ENCODE data around the gene NAPSA. TPM values are rescaled to one million over a fixed set of nuclear protein-coding genes. Genes with fewer than 3 reads are reported as not detected.

The NAPSA gene
- total and polyA plus RNA-seq, 9 of the 15 experiments (the other 6 are each of a cell fraction or from before 2014, with no cell fraction given), result 0.25 to 1.9 (median 0.69) TPM

DNA sequence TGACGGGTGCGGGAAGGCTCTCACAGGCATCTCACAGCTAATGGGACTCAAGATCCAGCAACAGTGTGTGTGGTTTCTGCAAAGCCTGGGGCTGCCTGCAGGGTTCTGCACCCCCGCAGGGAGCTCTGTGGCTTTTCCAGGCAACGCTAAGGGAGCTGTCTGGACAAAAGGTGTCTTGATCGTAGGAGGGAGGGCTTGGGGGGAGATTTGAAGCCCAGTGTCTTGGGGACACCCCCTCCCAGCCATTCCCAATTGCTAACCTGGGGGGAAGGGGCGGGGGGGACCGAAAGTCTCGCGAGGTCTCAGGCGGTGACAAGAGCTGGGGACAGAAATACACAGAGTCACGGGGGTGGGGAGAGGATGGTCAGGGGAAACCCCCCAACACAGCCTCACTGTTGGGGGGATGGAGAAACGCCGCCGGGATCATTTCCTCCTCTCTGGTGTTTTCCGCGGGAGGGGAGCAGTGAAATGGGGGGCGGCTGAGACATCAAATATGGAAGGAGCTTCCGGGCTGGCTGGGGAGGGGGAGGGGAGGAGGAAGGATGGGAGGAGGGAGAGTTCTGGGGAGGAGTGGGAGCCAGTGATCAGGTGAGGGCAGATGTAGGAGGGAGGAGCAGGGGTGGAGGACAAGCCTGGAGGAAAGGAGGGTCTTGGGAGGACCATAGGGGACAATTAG, 49.5 kb downstream of the NAPSA start (continued):
- TF ChIP-seq CREB1 (IDR thresholded peaks at IDR 0.05) (no peak), CREB1 (CRISPR knock-in tag; IDR thresholded peaks at IDR 0.05) (no peak), TCF7L2 (IDR thresholded peaks at IDR 0.05; ENCODE audit: low read depth, low read length) (no peak), HDAC8 (tag; IDR thresholded peaks at IDR 0.05) (no peak), CBX1 (IDR thresholded peaks at IDR 0.05; ENCODE audit: low read depth) (no peak), ZNF232 (CRISPR knock-in tag; IDR thresholded peaks at IDR 0.05) (no peak), ARID1B (IDR thresholded peaks at IDR 0.05) (peak; percentile 44), CBX5 (IDR thresholded peaks at IDR 0.05; ENCODE audit: borderline replicate concordance, low read depth) (no peak), NCOA4 (IDR thresholded peaks at IDR 0.05; ENCODE audit: partially characterized antibody) (peak; percentile 70), TSC22D4 (tag; IDR thresholded peaks at IDR 0.05) (no peak), ZNF146 (CRISPR knock-in tag; IDR thresholded peaks at IDR 0.05; ENCODE audit: unreplicated experiment) (no peak), MAZ (CRISPR knock-in tag; conservative IDR thresholded peaks at IDR 0.05 in 1 of 2, IDR thresholded peaks at IDR 0.05 in 1 of 2) (peak in 1 of 2 experiments; percentile 50; a peak in 1 of 4 replicates), SAFB2 (IDR thresholded peaks at IDR 0.05; ENCODE audit: borderline replicate concordance, low read depth, low read length, severe bottlenecking) (no peak), E2F3 (CRISPR knock-in tag; IDR thresholded peaks at IDR 0.05) (no peak), POU5F1 (IDR thresholded peaks at IDR 0.05; ENCODE audit: borderline replicate concordance, low read depth, low read length, partially characterized antibody) (no peak), FOXK1 (CRISPR knock-in tag; IDR thresholded peaks at IDR 0.05; ENCODE audit: borderline replicate concordance) (no peak), ZNF316 (IDR thresholded peaks at IDR 0.05) (no peak)
- TF ChIP-seq, protein P1, sequence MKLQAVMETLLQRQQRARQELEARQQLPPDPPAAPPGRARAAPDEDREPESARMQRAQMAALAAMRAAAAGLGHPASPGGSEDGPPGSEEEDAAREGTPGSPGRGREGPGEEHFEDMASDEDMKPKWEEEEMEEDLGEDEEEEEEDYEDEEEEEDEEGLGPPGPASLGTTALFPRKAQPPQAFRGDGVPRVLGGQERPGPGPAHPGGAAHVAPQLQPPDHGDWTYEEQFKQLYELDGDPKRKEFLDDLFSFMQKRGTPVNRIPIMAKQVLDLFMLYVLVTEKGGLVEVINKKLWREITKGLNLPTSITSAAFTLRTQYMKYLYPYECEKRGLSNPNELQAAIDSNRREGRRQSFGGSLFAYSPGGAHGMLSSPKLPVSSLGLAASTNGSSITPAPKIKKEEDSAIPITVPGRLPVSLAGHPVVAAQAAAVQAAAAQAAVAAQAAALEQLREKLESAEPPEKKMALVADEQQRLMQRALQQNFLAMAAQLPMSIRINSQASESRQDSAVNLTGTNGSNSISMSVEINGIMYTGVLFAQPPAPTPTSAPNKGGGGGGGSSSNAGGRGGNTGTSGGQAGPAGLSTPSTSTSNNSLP (IDR thresholded peaks at IDR 0.05; ENCODE audit: borderline replicate concordance, low read depth, low read length), result no peak
- TF ChIP-seq, protein P2, sequence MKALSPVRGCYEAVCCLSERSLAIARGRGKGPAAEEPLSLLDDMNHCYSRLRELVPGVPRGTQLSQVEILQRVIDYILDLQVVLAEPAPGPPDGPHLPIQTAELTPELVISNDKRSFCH (CRISPR knock-in tag; IDR thresholded peaks at IDR 0.05), result no peak
- TF ChIP-seq, protein P2 (tag; IDR thresholded peaks at IDR 0.05), result no peak
- TF ChIP-seq, protein P3, sequence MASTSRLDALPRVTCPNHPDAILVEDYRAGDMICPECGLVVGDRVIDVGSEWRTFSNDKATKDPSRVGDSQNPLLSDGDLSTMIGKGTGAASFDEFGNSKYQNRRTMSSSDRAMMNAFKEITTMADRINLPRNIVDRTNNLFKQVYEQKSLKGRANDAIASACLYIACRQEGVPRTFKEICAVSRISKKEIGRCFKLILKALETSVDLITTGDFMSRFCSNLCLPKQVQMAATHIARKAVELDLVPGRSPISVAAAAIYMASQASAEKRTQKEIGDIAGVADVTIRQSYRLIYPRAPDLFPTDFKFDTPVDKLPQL (IDR thresholded peaks at IDR 0.05; ENCODE audit: extremely low read depth, insufficient read length), result no peak
- TF ChIP-seq, protein P4, sequence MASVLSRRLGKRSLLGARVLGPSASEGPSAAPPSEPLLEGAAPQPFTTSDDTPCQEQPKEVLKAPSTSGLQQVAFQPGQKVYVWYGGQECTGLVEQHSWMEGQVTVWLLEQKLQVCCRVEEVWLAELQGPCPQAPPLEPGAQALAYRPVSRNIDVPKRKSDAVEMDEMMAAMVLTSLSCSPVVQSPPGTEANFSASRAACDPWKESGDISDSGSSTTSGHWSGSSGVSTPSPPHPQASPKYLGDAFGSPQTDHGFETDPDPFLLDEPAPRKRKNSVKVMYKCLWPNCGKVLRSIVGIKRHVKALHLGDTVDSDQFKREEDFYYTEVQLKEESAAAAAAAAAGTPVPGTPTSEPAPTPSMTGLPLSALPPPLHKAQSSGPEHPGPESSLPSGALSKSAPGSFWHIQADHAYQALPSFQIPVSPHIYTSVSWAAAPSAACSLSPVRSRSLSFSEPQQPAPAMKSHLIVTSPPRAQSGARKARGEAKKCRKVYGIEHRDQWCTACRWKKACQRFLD (CRISPR knock-in tag; IDR thresholded peaks at IDR 0.05), result no peak
- TF ChIP-seq, protein P5, sequence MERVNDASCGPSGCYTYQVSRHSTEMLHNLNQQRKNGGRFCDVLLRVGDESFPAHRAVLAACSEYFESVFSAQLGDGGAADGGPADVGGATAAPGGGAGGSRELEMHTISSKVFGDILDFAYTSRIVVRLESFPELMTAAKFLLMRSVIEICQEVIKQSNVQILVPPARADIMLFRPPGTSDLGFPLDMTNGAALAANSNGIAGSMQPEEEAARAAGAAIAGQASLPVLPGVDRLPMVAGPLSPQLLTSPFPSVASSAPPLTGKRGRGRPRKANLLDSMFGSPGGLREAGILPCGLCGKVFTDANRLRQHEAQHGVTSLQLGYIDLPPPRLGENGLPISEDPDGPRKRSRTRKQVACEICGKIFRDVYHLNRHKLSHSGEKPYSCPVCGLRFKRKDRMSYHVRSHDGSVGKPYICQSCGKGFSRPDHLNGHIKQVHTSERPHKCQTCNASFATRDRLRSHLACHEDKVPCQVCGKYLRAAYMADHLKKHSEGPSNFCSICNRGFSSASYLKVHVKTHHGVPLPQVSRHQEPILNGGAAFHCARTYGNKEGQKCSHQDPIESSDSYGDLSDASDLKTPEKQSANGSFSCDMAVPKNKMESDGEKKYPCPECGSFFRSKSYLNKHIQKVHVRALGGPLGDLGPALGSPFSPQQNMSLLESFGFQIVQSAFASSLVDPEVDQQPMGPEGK (CRISPR knock-in tag; IDR thresholded peaks at IDR 0.05; ENCODE audit: borderline replicate concordance), result no peak

Measured in K562 (cell line).